DND-41 (cell line): ENCODE data around the gene RUFY2.

Experiments used
- EZH2 ChIP-seq: IDR thresholded peaks from 3 replicates; pipeline ENCODE4 v1.6.1; 2012; ENCODE audit warnings: borderline replicate concordance, low read depth, mild to moderate bottlenecking, moderate library complexity, low read length, inconsistent platforms; ENCODE audit not compliant: severe bottlenecking
- TF ChIP-seq, protein P1 (sequence below): IDR thresholded peaks from 2 replicates; pipeline ENCODE4 v1.5.1; 2012; ENCODE audit warnings: borderline replicate concordance, low read length, moderate library complexity, mild to moderate bottlenecking; ENCODE audit not compliant: poor library complexity, severe bottlenecking; ENCODE audit errors: extremely low read depth

DNA sequence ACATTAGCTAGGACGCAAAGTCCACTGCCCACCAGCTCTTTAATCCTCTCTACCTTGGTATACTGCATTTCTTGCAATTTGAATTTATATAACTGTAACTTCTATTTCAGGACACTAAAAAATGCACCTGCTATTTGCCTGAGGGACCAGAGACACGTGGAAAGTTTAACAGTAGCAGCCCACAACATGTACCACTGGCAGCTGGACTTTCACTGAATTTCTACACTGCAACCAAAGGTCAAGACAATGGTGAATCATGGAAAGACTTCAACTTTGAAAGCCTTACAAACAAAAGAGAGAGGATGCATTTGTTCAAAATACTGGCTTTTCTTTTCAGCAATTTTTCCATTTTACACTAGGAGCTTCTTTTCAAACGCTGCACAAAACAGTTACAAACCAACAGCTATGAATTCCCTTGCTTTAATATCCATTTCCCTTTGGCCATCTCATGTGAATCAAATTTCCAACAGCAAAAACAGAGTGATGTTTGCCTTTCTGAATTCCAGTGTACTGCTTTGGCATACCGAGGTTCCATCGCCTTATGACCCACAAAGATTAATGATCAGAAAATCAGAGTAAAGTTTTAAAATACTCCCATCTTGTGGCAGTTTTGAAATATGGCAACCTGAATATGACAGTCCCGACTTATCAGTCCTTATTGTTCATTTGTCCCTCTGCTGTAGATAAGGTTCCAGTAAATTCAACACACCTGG is 105.1 kb downstream of the RUFY2 start:
- TF ChIP-seq, protein P1, sequence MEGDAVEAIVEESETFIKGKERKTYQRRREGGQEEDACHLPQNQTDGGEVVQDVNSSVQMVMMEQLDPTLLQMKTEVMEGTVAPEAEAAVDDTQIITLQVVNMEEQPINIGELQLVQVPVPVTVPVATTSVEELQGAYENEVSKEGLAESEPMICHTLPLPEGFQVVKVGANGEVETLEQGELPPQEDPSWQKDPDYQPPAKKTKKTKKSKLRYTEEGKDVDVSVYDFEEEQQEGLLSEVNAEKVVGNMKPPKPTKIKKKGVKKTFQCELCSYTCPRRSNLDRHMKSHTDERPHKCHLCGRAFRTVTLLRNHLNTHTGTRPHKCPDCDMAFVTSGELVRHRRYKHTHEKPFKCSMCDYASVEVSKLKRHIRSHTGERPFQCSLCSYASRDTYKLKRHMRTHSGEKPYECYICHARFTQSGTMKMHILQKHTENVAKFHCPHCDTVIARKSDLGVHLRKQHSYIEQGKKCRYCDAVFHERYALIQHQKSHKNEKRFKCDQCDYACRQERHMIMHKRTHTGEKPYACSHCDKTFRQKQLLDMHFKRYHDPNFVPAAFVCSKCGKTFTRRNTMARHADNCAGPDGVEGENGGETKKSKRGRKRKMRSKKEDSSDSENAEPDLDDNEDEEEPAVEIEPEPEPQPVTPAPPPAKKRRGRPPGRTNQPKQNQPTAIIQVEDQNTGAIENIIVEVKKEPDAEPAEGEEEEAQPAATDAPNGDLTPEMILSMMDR = peak; percentile 69
- no peak for TF ChIP-seq EZH2
